ENCODE data around the gene NME9. TPM values are rescaled to one million over a fixed set of nuclear protein-coding genes. Genes with fewer than 3 reads are reported as not detected.

NME9 gene
- total and polyA plus RNA-seq, 8 donors, result 1.8 to 5.9 (median 3.6) TPM; not detected in 1

DNA sequence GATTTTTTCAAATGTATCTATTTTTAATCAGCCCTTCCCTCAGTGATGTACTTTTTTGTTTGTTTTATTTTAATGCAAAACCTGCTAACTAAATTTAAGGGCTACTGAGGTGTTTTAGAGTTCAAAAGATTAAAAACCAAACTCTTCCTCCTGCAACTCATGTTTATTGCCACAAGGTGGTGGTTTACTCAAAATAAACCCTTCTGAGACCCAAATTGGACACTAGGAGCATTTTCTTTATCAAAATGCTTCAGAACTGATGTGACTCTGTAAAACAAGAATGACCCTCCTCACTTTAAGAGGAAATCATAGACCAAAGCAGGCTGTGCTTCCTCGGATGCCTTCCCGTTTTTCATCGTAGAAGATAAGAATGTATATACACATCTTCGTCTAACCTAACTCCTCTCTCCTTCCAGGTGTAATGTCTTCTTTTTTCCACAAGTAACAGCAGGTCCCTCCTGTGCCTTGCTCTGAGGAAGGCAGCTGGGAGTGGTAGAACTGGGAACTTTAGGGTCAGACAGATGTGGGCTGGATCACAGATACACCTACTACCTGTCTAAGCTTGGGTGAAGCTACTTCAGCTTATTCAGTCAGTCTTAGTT is 2.9 kb upstream of the NME9 start:
- no peak overlapping the region for H3K27ac ChIP-seq
- peaks cover 5 to 15% of the 10 kb centered on the region in 2 donors for H3K4me1 ChIP-seq
- H3K36me3 ChIP-seq, result no peaks in the 10 kb centered on the region
- no peak for ATAC-seq
- no peaks in the 10 kb centered on the region for H3K9me3 ChIP-seq
- DNase-seq, result peak in 1 of 4 donors; percentile 29
- H3K4me3 ChIP-seq, result no peak overlapping the region
- intact Hi-C loops (cut with DNase I), result no loop called here
- TF ChIP-seq, protein P1, sequence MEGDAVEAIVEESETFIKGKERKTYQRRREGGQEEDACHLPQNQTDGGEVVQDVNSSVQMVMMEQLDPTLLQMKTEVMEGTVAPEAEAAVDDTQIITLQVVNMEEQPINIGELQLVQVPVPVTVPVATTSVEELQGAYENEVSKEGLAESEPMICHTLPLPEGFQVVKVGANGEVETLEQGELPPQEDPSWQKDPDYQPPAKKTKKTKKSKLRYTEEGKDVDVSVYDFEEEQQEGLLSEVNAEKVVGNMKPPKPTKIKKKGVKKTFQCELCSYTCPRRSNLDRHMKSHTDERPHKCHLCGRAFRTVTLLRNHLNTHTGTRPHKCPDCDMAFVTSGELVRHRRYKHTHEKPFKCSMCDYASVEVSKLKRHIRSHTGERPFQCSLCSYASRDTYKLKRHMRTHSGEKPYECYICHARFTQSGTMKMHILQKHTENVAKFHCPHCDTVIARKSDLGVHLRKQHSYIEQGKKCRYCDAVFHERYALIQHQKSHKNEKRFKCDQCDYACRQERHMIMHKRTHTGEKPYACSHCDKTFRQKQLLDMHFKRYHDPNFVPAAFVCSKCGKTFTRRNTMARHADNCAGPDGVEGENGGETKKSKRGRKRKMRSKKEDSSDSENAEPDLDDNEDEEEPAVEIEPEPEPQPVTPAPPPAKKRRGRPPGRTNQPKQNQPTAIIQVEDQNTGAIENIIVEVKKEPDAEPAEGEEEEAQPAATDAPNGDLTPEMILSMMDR (IDR thresholded peaks at IDR 0.05), result peak; percentile 54 to 62
- H3K27me3 ChIP-seq, result no peaks in the 10 kb centered on the region

GRCh38 chr3:138331143-138331894 is 1.7 kb upstream of the NME9 start:
- TF ChIP-seq, protein P1 (IDR thresholded peaks at IDR 0.05), result no peak
- intact Hi-C loops (cut with DNase I), result no loop called here
- Histone ChIP-seq H3K4me1 (peaks cover 5 to 15% of the 10 kb centered on the region in 2 donors), H3K27ac (no peak overlapping the region), H3K4me3 (no peak overlapping the region), H3K27me3 (no peaks in the 10 kb centered on the region), H3K9me3 (no peaks in the 10 kb centered on the region), H3K36me3 (no peaks in the 10 kb centered on the region)
- DNase-seq (no peak), ATAC-seq (no peak)

- ATAC-seq, result no peak
- Histone ChIP-seq H3K4me3 (peak overlapping the region; percentile 59 to 64), H3K9me3 (no peaks in the 10 kb centered on the region), H3K27ac (peak overlapping the region in 1 of 2 donors; percentile 65), H3K36me3 (no peaks in the 10 kb centered on the region), H3K4me1 (peaks cover 5 to 15% of the 10 kb centered on the region in 2 donors), H3K27me3 (no peaks in the 10 kb centered on the region)
- intact Hi-C loops (cut with DNase I), result no loop called here
- TF ChIP-seq, protein P1 (IDR thresholded peaks at IDR 0.05), result no peak
- DNase-seq, result no peak
These were observed 288 bp upstream of the NME9 start for GRCh38 chr3:138329984-138330293.

DNA sequence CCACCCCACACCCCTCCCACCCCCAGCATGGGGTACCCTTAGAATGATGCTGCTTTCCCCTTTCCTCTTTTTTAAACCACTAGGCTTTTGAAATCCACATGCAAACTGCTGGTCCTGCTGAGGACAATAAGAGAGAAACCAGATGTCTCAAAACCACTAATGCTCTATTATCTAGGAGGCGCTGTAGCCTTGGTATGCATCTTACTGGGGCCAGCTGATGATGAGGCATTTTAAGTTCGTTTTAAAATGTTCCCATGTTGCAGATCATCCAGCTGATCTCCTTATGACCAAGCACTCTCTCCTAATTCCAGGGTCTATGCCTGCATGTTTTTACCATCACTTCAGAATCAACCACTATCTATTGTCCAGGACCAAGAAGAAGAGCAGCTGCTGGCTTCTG is 1.3 kb downstream of the NME9 start:
- Histone ChIP-seq H3K9me3 (no peaks in the 10 kb centered on the region), H3K4me3 (no peak overlapping the region), H3K27me3 (no peaks in the 10 kb centered on the region), H3K27ac (no peak overlapping the region), H3K4me1 (peaks cover 5 to 15% of the 10 kb centered on the region in 2 donors), H3K36me3 (no peaks in the 10 kb centered on the region)
- ATAC-seq (no peak), DNase-seq (no peak)
- TF ChIP-seq, protein P1 (IDR thresholded peaks at IDR 0.05), result no peak
- intact Hi-C loops (cut with DNase I), result no loop called here

- TF ChIP-seq, protein P1 (IDR thresholded peaks at IDR 0.05), result no peak
- Histone ChIP-seq H3K27me3 (no peaks in the 10 kb centered on the region), H3K36me3 (no peaks in the 10 kb centered on the region), H3K4me1 (peaks cover 5 to 15% of the 10 kb centered on the region in 2 donors), H3K4me3 (no peak overlapping the region), H3K9me3 (no peaks in the 10 kb centered on the region), H3K27ac (no peak overlapping the region)
- DNase-seq (no peak), ATAC-seq (no peak)
- intact Hi-C loops (cut with DNase I), result no loop called here
These were observed 1.8 kb downstream of the NME9 start for GRCh38 chr3:138327831-138328230.

Measured in left lung (tissue), 10 donors.